Fibroblast of pulmonary artery (primary cell): Measurements from ENCODE around the gene MCM10.

ENCODE experiments used
- DNase-seq: peaks from one replicate; pipeline ENCODE4 v3.0.0-alpha.2; 2010; ENCODE audit warnings: low read depth
- H3K4me3 ChIP-seq: replicated peaks from 2 replicates; pipeline ENCODE4 v1.5.1; 2011; ENCODE audit warnings: low read depth, mild to moderate bottlenecking, control low read depth, low read length, moderate library complexity
- TF ChIP-seq, protein P1 (sequence below): IDR thresholded peaks from 2 replicates; pipeline ENCODE4 v1.5.1; 2011; ENCODE audit warnings: mild to moderate bottlenecking, control low read depth, low read length, inconsistent platforms; ENCODE audit errors: missing control alignments

Gene MCM10

DNA sequence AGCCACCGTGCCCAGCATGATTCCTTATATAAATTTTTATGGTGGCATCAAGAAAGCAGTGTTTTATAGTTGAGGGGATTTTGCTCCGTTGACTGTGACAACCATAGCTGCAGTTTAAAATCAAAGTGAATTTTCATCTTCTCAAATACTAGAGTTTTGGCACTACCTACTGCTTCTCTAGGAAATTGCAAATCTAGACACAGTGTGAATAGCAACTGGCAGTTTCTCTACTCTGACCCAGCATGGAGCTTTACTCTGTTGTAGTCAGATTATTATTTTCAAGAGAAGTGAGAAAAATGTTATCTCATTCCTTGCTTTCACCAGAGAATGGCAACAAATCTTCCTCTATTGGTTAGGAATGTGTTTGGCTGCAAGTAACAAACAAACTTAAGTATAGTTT, 22.9 kb downstream of the MCM10 start:
- H3K4me3 ChIP-seq = no peak overlapping the region
- no peak for DNase-seq
- TF ChIP-seq, protein P1, sequence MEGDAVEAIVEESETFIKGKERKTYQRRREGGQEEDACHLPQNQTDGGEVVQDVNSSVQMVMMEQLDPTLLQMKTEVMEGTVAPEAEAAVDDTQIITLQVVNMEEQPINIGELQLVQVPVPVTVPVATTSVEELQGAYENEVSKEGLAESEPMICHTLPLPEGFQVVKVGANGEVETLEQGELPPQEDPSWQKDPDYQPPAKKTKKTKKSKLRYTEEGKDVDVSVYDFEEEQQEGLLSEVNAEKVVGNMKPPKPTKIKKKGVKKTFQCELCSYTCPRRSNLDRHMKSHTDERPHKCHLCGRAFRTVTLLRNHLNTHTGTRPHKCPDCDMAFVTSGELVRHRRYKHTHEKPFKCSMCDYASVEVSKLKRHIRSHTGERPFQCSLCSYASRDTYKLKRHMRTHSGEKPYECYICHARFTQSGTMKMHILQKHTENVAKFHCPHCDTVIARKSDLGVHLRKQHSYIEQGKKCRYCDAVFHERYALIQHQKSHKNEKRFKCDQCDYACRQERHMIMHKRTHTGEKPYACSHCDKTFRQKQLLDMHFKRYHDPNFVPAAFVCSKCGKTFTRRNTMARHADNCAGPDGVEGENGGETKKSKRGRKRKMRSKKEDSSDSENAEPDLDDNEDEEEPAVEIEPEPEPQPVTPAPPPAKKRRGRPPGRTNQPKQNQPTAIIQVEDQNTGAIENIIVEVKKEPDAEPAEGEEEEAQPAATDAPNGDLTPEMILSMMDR = no peak

DNA sequence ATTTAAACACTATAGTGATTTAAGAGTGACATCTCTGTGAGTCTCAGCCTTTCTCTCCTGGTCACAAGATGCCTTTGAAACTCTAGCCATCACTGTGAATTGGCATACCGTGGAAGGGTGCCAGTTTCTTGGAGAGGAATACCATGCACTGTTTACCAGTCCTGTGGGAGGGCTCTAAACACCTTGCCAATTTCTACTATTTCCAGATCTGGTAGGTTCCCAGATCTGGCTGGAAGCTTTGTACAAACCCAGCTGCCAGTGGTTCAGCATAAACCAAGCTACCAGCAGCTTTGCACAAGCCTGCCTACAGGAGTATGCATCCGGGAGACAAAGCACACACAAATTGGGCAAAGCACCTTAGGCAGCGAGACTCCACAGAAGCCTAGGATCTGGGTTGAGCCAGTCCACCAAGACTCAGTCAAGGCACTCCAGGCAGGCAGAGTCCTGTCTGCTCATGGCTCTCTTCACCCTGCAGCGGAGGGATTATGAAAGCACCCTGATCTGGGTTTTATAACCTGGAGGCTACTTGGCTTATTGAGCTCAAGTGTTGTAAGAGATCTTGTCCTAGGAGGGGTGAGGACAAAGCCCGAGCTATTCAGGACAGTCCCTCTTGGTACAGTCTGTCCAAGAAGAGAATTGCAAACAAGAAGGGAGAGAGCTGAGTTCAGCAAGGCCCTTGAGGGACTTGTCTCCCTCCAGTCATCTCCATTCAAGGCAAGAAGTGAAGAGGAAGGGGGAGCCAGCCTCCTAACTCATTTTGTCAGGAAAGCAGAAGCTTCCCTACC, 23.6 kb downstream of the MCM10 start:
- H3K4me3 ChIP-seq = no peak overlapping the region
- no peak for DNase-seq

DNA sequence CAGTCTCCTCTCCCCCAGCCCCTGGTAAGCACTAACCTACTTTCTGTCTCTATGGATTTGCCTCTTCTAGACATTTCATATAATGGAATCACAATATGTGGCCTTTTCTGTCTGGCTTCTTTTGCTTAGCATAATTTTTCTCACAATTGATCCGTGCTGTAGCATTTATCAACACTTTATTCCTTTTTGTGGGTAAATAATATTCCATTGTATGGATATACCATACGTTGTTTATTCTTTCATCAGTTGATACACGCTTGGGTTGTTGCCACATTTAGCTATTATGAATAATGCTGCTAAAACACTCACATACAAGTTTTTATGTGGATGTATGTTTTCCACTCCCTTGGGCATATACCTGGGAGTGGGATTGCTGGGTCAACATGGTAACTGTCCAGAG, 25.8 kb downstream of the MCM10 start:
- DNase-seq = no peak
- TF ChIP-seq, protein P1 = no peak
- H3K4me3 ChIP-seq = no peak overlapping the region

More for the DNA sequence above, 23.6 kb downstream of the MCM10 start:
- TF ChIP-seq, protein P1 = no peak

DNA sequence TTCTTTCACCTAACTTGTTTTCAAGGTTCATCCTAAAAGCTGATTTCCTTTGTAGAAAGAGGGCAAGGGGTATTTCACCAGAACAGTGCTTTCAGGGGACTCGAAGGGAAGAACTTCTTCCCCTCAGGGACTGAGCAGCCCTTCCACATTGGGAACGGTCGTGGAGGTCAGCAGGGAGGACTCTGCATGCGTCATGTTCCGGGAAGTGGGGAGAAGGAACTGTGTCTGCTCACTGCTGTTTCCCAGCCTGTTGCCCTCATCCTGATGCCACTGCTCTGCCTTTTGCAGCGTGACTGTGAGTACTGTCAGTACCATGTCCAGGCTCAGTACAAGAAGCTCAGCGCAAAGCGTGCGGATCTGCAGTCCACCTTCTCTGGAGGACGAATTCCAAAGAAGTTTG, 27.2 kb downstream of the MCM10 start:
- TF ChIP-seq, protein P1 = no peak
- DNase-seq = no peak
- no peak overlapping the region for H3K4me3 ChIP-seq

DNA sequence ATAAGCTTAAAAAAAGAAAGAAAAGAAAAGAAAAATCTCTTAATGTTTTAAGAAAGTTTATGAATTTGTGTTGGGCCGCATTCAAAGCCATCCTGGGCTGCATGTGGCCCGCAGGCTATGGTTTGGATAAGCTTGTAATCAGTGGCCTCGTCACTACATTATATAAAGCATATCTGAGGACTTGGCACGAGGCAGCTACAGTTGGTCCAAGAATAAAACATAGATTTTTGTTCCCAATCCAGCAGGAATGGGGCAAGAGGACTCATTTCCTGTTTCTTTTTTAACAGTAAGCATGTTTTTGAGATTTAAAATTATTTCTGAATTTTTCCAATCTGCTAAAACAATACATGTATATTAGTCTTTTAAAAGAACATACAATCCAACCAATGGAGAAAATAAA, 28.6 kb downstream of the MCM10 start:
- no peak overlapping the region for H3K4me3 ChIP-seq
- TF ChIP-seq, protein P1 = no peak
- peak; percentile 59 for DNase-seq

DNA sequence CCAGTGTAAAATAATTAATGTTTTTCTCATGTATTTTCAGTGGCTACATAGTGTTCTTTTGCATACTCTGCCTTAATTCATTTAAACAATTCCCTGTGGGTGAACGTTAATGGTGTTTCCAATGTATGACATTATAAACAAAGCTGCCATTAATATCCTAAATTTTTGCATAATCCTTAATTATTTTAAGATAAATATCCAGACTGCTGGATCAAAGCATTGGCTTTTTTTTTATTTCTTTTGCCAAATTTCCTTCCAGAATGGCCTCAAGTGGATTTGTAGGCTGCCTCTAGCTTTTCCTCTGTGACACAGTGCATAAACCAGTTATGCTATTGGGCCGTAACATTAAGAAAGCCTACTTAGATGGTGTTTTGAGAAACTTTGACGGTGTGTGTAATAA, 29.5 kb downstream of the MCM10 start:
- no peak for DNase-seq
- H3K4me3 ChIP-seq = no peak overlapping the region
- TF ChIP-seq, protein P1 = no peak

- no peak overlapping the region for H3K4me3 ChIP-seq
- DNase-seq = no peak
- TF ChIP-seq, protein P1 = no peak
Observed at GRCh38 chr10:13191362-13191761, 30.0 kb downstream of the MCM10 start.
